Central memory CD8-positive, alpha-beta T cell (primary cell): Measurements from ENCODE around the gene CYYR1.

Source experiments
- ATAC-seq: fragments of 150-1000 bp; cut with Tn5 transposase; replicated peaks from 2 replicates; pipeline ENCODE4 v1.10.0; 2022; ENCODE audit warnings: mild to moderate bottlenecking, moderate FRiP score, moderate number of reproducible peaks; ENCODE audit not compliant: poor library complexity, severe bottlenecking; ENCODE audit errors: extremely low read depth
- DNase-seq, 2 donors: peaks; one replicate each; pipeline ENCODE4 v3.0.0; 2021; ENCODE audit warnings: low spot score in 2 of 2
- H3K27ac Mint-ChIP-seq: one replicate; pipeline ENCODE4 v1.8.0; 2022; ENCODE audit warnings: low read depth, mild to moderate bottlenecking, moderate library complexity, mixed read lengths
- H3K27me3 Mint-ChIP-seq: one replicate; pipeline ENCODE4 v1.8.0; 2022; ENCODE audit warnings: mixed read lengths
- H3K36me3 Mint-ChIP-seq: one replicate; pipeline ENCODE4 v1.8.0; 2022; ENCODE audit warnings: mild to moderate bottlenecking, moderate library complexity, mixed read lengths; ENCODE audit not compliant: insufficient read depth
- H3K4me1 Mint-ChIP-seq: one replicate; pipeline ENCODE4 v1.8.0; 2022; ENCODE audit warnings: mixed read lengths
- H3K4me3 Mint-ChIP-seq: one replicate; pipeline ENCODE4 v1.8.0; 2022; ENCODE audit warnings: mild to moderate bottlenecking, moderate library complexity, mixed read lengths
- H3K9me3 Mint-ChIP-seq: one replicate; pipeline ENCODE4 v1.8.0; 2022; ENCODE audit warnings: mixed read lengths

CYYR1 gene

DNA sequence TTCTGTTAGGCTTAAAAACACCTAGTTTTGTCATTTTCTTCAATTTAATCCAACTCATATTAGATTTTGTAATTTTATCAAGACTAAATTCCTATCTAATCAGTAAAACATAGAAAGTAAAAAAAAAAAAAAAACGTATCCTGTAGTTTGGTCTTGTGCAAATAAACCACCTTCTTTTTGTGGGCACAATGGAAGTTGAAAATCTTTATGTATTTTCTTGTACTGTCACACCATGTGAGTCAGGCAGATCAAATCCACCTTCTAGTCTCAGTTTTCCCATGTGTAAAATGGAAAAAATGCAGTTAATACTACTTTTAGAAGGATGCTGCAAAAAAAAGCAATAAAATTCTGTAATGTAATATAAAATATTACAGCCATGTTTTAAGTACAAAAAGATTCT, 129.8 kb downstream of the CYYR1 start:
- H3K9me3 Mint-ChIP-seq: peaks cover 13% of the 10 kb centered on the region
- no peak overlapping the region for H3K27ac Mint-ChIP-seq
- DNase-seq (no peak), ATAC-seq (no peak)
- no peaks in the 10 kb centered on the region for H3K4me1 Mint-ChIP-seq
- no peak overlapping the region for H3K4me3 Mint-ChIP-seq
- H3K36me3 Mint-ChIP-seq: no peaks in the 10 kb centered on the region
- H3K27me3 Mint-ChIP-seq: no peaks in the 10 kb centered on the region

DNA sequence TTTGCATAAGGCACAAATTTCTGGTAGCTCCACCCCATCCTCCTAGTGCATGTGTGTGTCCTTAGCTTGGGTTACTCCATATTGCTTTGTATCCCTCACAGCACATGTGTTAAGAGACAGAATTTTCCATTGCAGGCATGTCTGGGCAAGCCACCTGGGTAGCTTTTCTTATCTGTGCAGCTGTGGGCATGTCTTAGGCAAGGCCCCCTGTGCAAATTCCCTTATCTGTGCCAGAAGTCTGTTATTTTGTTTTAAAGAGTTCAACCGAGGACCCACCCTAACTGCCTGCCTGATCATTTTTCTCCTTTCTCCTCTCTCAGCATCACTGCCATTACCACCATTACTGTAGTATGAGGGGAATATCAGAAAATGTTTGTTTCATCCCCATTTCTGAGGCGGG, 131.9 kb downstream of the CYYR1 start:
- ATAC-seq: no peak
- H3K36me3 Mint-ChIP-seq: no peaks in the 10 kb centered on the region
- no peaks in the 10 kb centered on the region for H3K27me3 Mint-ChIP-seq
- H3K4me1 Mint-ChIP-seq: no peaks in the 10 kb centered on the region
- H3K4me3 Mint-ChIP-seq: no peak overlapping the region
- H3K9me3 Mint-ChIP-seq: peaks cover 16% of the 10 kb centered on the region
- no peak overlapping the region for H3K27ac Mint-ChIP-seq
- no peak for DNase-seq

DNA sequence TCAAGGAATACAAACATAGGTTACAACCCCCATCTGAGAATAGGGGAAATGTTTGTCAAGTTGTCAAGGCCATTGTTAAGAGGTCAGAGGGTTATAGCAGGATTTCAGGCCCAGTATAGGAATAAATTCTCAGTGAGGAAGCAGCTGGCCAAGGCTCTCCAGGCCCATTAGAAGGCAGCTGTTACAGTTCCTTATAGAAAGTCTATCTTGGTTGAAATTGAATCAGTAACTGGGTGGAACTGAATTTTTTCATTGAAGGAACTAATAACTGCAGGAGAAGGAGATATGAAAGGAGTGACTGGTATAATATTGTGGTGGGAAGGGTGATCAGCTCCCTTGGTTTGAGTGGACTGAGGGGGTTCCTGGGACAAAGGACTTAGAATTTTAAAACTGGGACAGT, 134.1 kb downstream of the CYYR1 start:
- Mint-ChIP-seq H3K9me3 (peaks cover 20% of the 10 kb centered on the region), H3K4me3 (no peak overlapping the region), H3K27me3 (no peaks in the 10 kb centered on the region), H3K27ac (no peak overlapping the region), H3K36me3 (no peaks in the 10 kb centered on the region), H3K4me1 (no peaks in the 10 kb centered on the region)
- no peak for ATAC-seq
- DNase-seq: no peak

DNA sequence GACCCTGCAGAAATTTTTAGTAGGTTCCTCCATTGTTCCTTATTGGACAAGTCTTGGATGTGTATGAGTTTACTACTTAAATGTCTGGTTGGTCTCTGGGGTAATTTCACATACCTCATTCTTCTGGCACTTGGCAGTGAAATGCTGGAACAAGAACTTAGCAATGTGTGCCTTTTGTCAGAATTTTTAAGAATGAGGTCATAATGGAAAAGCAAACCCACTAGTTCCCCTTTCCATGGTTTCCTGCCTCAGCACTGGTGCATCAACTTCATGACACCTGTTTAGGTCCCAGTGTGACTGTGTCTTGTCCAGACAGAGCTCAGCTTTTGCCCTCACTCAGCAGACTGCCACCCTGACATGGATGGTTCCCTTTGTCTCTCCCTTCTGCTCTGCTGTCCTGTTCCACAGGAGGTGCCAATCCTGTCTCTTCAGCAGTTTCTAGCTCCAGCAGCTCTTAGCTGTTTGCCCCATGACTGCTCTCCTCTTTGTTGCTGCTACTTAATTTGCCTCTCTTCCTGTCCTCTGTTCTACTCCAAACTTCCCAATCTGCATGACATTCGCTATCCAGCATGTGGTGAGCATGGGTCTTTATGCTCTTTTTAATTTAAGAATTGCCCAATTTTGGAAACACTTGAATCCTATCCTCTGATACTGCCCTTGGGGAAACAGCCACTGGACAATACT, 135.6 kb downstream of the CYYR1 start:
- ATAC-seq (no peak), DNase-seq (no peak)
- no peaks in the 10 kb centered on the region for H3K4me1 Mint-ChIP-seq
- no peaks in the 10 kb centered on the region for H3K36me3 Mint-ChIP-seq
- H3K27me3 Mint-ChIP-seq: no peaks in the 10 kb centered on the region
- H3K27ac Mint-ChIP-seq: no peak overlapping the region
- H3K9me3 Mint-ChIP-seq: peaks cover 20% of the 10 kb centered on the region
- no peak overlapping the region for H3K4me3 Mint-ChIP-seq

DNA sequence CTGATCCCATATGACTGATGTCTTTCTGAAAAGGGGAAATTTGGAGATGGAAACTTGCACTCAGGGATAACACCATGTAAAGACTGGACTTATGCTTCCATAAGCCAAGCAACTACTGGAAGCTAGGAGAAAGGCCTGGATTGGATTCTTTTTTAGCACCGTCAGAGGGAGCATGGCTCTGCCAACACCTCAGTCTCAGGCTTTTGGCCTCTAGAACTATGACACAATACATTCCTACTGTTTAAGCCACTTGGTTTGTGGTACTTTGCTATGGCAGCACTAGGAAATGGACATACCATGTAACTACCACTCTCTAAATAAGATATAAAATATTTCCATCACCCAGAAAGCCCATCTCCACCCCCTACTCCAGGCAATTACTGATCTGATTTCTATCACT, 139.7 kb downstream of the CYYR1 start:
- Mint-ChIP-seq H3K4me3 (no peak overlapping the region), H3K27me3 (no peaks in the 10 kb centered on the region), H3K27ac (no peak overlapping the region), H3K36me3 (no peaks in the 10 kb centered on the region), H3K4me1 (no peaks in the 10 kb centered on the region), H3K9me3 (peaks cover 20% of the 10 kb centered on the region)
- ATAC-seq: no peak
- no peak for DNase-seq

DNA sequence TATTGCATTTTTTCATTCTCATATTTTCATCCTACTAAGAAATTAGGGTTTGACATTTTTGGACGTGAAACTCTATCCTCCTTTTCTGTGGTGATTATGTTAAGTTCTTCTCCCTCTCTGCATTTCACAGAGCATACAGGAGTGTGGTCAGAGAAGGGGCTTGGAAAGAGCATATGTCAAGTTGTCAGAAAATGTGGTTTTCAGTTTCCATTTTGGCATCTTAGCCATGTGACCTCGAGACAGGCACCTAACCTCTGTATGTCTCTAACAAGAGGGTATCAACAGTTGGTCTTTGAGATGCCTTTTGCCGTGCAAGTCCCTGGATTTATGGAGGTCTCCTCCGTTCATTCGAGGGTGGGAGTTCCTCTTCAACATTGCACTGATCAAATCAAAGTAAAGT, 140.7 kb downstream of the CYYR1 start:
- no peak overlapping the region for H3K27ac Mint-ChIP-seq
- DNase-seq (no peak), ATAC-seq (no peak)
- H3K36me3 Mint-ChIP-seq: no peaks in the 10 kb centered on the region
- no peaks in the 10 kb centered on the region for H3K27me3 Mint-ChIP-seq
- no peak overlapping the region for H3K4me3 Mint-ChIP-seq
- H3K9me3 Mint-ChIP-seq: peaks cover 17% of the 10 kb centered on the region
- no peaks in the 10 kb centered on the region for H3K4me1 Mint-ChIP-seq

DNA sequence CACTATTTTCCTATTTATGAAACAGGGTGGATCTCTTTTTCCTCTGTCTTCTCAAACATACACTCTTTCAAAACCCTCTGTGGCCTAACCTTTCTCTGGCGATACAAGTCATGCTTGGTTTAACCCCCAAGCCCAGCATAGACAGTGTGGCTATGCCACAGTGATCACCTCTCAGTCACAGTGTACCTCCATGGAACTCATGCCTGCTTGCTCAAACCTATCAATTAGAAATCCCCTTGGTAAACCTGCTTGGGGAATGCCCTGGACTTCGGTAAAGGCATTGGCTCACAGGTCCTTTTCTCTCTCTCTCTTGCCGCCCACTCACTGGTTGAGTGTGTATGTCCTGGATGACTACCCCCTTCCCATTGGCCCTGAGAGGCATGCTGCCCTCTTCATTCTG, 147.5 kb downstream of the CYYR1 start:
- no peak overlapping the region for H3K27ac Mint-ChIP-seq
- DNase-seq (no peak), ATAC-seq (no peak)
- H3K4me3 Mint-ChIP-seq: no peak overlapping the region
- H3K36me3 Mint-ChIP-seq: no peaks in the 10 kb centered on the region
- no peaks in the 10 kb centered on the region for H3K4me1 Mint-ChIP-seq
- H3K27me3 Mint-ChIP-seq: no peaks in the 10 kb centered on the region
- H3K9me3 Mint-ChIP-seq: peaks cover 10% of the 10 kb centered on the region

DNA sequence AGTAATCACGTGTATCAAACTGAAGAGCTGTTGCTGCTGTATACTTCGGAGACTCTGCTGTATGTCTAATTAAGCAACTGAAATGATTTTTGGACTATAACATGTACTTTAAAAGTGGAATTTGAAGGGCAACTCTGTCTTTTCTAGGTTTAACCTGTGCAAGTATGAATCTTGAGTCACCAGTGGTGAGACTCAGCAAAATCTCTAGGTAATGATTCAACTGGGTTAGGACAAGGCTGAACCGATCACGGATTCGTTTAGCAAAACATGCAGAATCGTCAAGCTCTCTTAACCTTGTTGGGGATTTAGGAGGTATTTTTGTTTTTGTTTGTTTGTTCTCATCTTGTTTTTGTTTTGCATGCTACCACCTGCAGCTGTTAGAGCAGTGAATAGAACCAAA, 149.6 kb downstream of the CYYR1 start:
- peaks cover 5% of the 10 kb centered on the region for H3K9me3 Mint-ChIP-seq
- ATAC-seq (no peak), DNase-seq (no peak)
- no peaks in the 10 kb centered on the region for H3K4me1 Mint-ChIP-seq
- no peaks in the 10 kb centered on the region for H3K27me3 Mint-ChIP-seq
- H3K36me3 Mint-ChIP-seq: no peaks in the 10 kb centered on the region
- no peak overlapping the region for H3K27ac Mint-ChIP-seq
- H3K4me3 Mint-ChIP-seq: no peak overlapping the region

DNA sequence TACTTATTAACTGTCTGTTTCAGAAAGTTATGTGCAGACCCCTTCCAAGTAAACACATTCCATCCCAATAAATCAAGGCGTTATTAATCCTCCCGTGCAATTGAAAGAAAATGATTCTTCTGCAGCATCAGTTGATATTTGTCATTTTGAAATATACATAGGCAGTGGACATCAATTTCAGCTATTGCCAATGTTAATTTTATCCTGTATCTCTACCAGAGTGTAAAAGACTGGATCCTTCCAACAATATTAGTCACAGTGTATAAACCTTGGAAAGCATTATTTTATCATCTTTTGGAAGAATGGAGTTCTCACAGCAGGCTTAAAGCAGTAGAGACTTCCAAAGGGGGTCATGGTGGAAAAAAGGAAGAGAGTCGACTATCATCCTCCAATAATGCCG, 150.4 kb downstream of the CYYR1 start:
- ATAC-seq (no peak), DNase-seq (no peak)
- Mint-ChIP-seq H3K4me1 (no peaks in the 10 kb centered on the region), H3K27ac (no peak overlapping the region), H3K36me3 (no peaks in the 10 kb centered on the region), H3K9me3 (no peaks in the 10 kb centered on the region), H3K27me3 (no peaks in the 10 kb centered on the region), H3K4me3 (no peak overlapping the region)

DNA sequence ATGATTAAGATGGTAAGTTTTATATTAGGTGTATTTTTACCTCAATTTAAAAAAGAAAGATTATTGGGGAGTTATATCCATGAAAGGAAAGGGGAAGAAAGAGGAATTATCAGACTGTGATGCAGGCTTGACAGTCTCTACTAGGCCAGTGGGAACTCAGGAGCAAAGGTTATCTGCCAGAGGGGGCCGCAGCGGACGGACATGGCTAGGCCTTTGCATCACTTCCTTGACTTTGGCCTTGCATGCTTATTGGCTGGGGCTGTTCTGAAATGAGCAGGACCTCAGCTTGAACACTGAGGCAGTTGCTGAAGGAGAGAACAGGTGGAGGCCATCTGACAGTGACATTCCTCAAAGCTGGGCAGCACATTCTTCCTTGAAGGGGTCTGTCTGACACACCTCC, 150.9 kb downstream of the CYYR1 start:
- ATAC-seq: no peak
- H3K4me3 Mint-ChIP-seq: no peak overlapping the region
- H3K9me3 Mint-ChIP-seq: no peaks in the 10 kb centered on the region
- H3K4me1 Mint-ChIP-seq: no peaks in the 10 kb centered on the region
- no peak for DNase-seq
- H3K36me3 Mint-ChIP-seq: no peaks in the 10 kb centered on the region
- no peaks in the 10 kb centered on the region for H3K27me3 Mint-ChIP-seq
- H3K27ac Mint-ChIP-seq: no peak overlapping the region

DNA sequence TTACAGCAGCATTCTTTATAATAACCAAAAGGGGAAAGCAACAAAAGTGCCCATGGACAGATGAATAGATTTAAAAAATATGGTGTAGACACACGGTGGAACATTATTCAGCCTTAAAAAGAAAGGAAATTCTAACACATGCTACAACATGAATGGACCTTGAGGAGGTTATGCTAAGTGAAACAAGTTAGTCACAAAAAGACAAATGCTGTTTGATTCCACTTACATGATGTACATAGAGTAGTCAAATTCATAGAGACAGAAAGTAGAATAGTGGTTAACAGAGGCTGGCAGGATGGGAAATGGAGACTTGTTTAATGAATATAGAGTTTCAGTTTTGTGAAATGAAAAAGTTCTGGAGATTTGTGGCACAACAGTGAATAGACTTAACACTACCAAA, 151.4 kb downstream of the CYYR1 start:
- H3K4me3 Mint-ChIP-seq: no peak overlapping the region
- DNase-seq (no peak), ATAC-seq (no peak)

More for the DNA sequence above, 151.4 kb downstream of the CYYR1 start:
- Mint-ChIP-seq H3K27me3 (no peaks in the 10 kb centered on the region), H3K27ac (no peak overlapping the region), H3K4me1 (no peaks in the 10 kb centered on the region), H3K9me3 (no peaks in the 10 kb centered on the region), H3K36me3 (no peaks in the 10 kb centered on the region)
